SK-N-SH treated with all-trans-retinoic acid at 6 μM for 48 hours (cell line): ENCODE data around the gene CAAP1.
"Not testable (repeated sequence)": the region's sequence is repeated elsewhere in the genome, so short reads cannot be mapped to it uniquely, and the experiment has no call there.

Experiments
- ATAC-seq: fragments of 200-7000 bp; cut with Tn5 transposase; 3 replicates; pipeline ENCODE4 v1.9.1; 2020; ENCODE audit warnings: mild to moderate bottlenecking, moderate library complexity
- ARNTL ChIP-seq: fragments of 450-650 bp; formaldehyde crosslinking; IDR thresholded peaks from 2 replicates; pipeline ENCODE4 v1.5.0; 2020; ENCODE audit warnings: low read depth, mild to moderate bottlenecking, moderate library complexity, borderline replicate concordance
- BACH2 ChIP-seq: fragments of 250-450 bp; sonication (Bioruptor Pico); IDR thresholded peaks from 2 replicates; pipeline ENCODE4 v1.9.0; 2021; ENCODE audit warnings: mild to moderate bottlenecking, borderline replicate concordance
- CSRNP3 ChIP-seq: fragments of 250-450 bp; sonication (Bioruptor Pico); IDR thresholded peaks from 2 replicates; pipeline ENCODE4 v1.5.1; 2021; ENCODE audit warnings: mild to moderate bottlenecking, moderate library complexity
- ESRRG ChIP-seq: fragments of 250-450 bp; sonication (Bioruptor Pico); IDR thresholded peaks from 2 replicates; pipeline ENCODE4 v1.6.1; 2021; ENCODE audit warnings: mild to moderate bottlenecking
- OSR1 ChIP-seq: fragments of 250-450 bp; sonication (Bioruptor Pico); IDR thresholded peaks from 2 replicates; pipeline ENCODE4 v1.8.0; 2022; ENCODE audit warnings: moderate library complexity, mild to moderate bottlenecking, inconsistent platforms
- PPARA ChIP-seq: fragments of 250-450 bp; sonication (Bioruptor Pico); IDR thresholded peaks from 2 replicates; pipeline ENCODE4 v1.5.0; 2020; ENCODE audit warnings: mild to moderate bottlenecking, borderline replicate concordance
- RARB ChIP-seq: fragments of 250-450 bp; sonication (Bioruptor Pico); IDR thresholded peaks from 2 replicates; pipeline ENCODE4 v1.8.0; 2021; ENCODE audit warnings: mild to moderate bottlenecking, moderate library complexity
- SNAI2 ChIP-seq: fragments of 250-450 bp; sonication (Bioruptor Pico); IDR thresholded peaks from 2 replicates; pipeline ENCODE4 v1.5.0; 2020; ENCODE audit warnings: mild to moderate bottlenecking, moderate library complexity
- TCF4 ChIP-seq: fragments of 250-450 bp; sonication (Bioruptor Pico); IDR thresholded peaks from 2 replicates; pipeline ENCODE4 v1.8.0; 2021; ENCODE audit warnings: mild to moderate bottlenecking, moderate library complexity, borderline replicate concordance
- TOX ChIP-seq: fragments of 250-450 bp; sonication (Bioruptor Pico); IDR thresholded peaks from 2 replicates; pipeline ENCODE4 v1.8.0; 2021; ENCODE audit warnings: mild to moderate bottlenecking, moderate library complexity, borderline replicate concordance
- ZC3H10 ChIP-seq: fragments of 250-450 bp; sonication (Bioruptor Pico); IDR thresholded peaks from 2 replicates; pipeline ENCODE4 v1.5.1; 2021; ENCODE audit warnings: mild to moderate bottlenecking, moderate library complexity
- ZFP3 ChIP-seq: fragments of 250-450 bp; sonication (Bioruptor Pico); IDR thresholded peaks from 2 replicates; pipeline ENCODE4 v1.5.0; 2020; ENCODE audit warnings: mild to moderate bottlenecking, moderate library complexity
- ZFP30 ChIP-seq: fragments of 450-650 bp; formaldehyde crosslinking; IDR thresholded peaks from 2 replicates; pipeline ENCODE4 v1.5.0; 2022; ENCODE audit warnings: mild to moderate bottlenecking, moderate library complexity
- ZNF565 ChIP-seq: fragments of 450-650 bp; formaldehyde crosslinking; conservative IDR thresholded peaks from 2 replicates; pipeline ENCODE4 v1.5.0; 2020; ENCODE audit warnings: low read depth, mild to moderate bottlenecking, moderate library complexity
- ZNF70 ChIP-seq: fragments of 450-650 bp; formaldehyde crosslinking; IDR thresholded peaks from 2 replicates; pipeline ENCODE4 v1.5.0; 2020; ENCODE audit warnings: mild to moderate bottlenecking, moderate library complexity
- ZNF8 ChIP-seq: fragments of 450-650 bp; formaldehyde crosslinking; IDR thresholded peaks from 2 replicates; pipeline ENCODE4 v1.5.0; 2020; ENCODE audit warnings: mild to moderate bottlenecking, moderate library complexity
- TF ChIP-seq, protein P1 (sequence below): fragments of 250-450 bp; sonication (Bioruptor Pico); IDR thresholded peaks from 2 replicates; pipeline ENCODE4 v1.8.0; 2021; ENCODE audit warnings: low read depth, mild to moderate bottlenecking, moderate library complexity, borderline replicate concordance
- TF ChIP-seq, protein P2 (sequence below): fragments of 250-450 bp; sonication (Bioruptor Pico); IDR thresholded peaks from 2 replicates; pipeline ENCODE4 v1.8.0; 2020; ENCODE audit warnings: mild to moderate bottlenecking, moderate library complexity, borderline replicate concordance

The CAAP1 gene

DNA sequence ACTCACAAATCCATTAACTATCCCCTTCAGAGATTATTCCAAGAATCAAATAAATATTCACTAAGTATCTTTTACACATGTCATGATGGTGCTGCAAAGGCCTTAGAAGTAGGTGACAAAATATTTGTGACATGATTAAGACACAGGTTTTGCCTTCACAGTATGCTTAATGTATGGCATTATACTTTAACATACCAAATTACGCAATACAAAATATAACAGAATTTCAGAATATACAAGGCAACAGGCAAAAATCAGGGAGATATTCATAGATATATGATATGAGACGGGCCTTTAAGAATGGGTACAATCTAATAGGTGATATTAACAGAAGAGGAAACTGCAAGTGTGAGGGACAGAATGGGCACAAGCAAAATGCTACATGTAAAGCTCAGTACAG, 41.6 kb downstream of the CAAP1 start:
- no peak for TF ChIP-seq SNAI2 (CRISPR knock-in tag)
- no peak for TF ChIP-seq TOX (CRISPR knock-in tag)
- no peak for TF ChIP-seq ZNF8 (CRISPR knock-in tag)
- no peak for TF ChIP-seq BACH2 (CRISPR knock-in tag)
- TF ChIP-seq PPARA (CRISPR knock-in tag) = no peak
- TF ChIP-seq ARNTL = no peak
- TF ChIP-seq, protein P1, sequence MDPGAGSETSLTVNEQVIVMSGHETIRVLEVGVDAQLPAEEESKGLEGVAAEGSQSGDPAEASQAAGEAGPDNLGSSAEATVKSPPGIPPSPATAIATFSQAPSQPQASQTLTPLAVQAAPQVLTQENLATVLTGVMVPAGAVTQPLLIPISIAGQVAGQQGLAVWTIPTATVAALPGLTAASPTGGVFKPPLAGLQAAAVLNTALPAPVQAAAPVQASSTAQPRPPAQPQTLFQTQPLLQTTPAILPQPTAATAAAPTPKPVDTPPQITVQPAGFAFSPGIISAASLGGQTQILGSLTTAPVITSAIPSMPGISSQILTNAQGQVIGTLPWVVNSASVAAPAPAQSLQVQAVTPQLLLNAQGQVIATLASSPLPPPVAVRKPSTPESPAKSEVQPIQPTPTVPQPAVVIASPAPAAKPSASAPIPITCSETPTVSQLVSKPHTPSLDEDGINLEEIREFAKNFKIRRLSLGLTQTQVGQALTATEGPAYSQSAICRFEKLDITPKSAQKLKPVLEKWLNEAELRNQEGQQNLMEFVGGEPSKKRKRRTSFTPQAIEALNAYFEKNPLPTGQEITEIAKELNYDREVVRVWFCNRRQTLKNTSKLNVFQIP (CRISPR knock-in tag) = no peak
- no peak for TF ChIP-seq ZNF565
- no peak for TF ChIP-seq ZFP30 (CRISPR knock-in tag)
- TF ChIP-seq ZC3H10 = no peak
- no peak for TF ChIP-seq ESRRG (CRISPR knock-in tag)
- TF ChIP-seq, protein P2, sequence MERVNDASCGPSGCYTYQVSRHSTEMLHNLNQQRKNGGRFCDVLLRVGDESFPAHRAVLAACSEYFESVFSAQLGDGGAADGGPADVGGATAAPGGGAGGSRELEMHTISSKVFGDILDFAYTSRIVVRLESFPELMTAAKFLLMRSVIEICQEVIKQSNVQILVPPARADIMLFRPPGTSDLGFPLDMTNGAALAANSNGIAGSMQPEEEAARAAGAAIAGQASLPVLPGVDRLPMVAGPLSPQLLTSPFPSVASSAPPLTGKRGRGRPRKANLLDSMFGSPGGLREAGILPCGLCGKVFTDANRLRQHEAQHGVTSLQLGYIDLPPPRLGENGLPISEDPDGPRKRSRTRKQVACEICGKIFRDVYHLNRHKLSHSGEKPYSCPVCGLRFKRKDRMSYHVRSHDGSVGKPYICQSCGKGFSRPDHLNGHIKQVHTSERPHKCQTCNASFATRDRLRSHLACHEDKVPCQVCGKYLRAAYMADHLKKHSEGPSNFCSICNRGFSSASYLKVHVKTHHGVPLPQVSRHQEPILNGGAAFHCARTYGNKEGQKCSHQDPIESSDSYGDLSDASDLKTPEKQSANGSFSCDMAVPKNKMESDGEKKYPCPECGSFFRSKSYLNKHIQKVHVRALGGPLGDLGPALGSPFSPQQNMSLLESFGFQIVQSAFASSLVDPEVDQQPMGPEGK (CRISPR knock-in tag) = no peak

DNA sequence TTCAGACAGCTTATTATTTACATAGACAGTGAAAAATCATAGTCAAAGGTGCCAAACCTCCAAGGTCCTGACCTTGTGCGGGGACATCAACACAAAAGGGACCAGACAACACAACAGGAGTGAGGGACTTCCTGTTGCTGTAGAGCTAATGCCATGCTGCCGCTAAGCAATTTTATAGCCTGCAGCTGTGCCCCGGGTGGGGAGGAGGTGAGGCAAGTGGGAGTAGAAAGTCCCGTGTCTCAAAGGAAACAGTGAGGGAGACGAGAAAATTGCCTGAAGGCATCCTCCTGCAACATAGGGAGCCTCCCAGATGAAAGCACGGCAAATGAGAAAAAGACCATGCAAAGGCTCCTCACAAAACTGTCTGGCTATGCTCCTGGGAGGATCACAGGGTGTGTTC, 58.8 kb downstream of the CAAP1 start:
- TF ChIP-seq OSR1 (CRISPR knock-in tag) = no peak
- ATAC-seq = no peak

More for the DNA sequence above, 41.6 kb downstream of the CAAP1 start:
- ATAC-seq = no peak

DNA sequence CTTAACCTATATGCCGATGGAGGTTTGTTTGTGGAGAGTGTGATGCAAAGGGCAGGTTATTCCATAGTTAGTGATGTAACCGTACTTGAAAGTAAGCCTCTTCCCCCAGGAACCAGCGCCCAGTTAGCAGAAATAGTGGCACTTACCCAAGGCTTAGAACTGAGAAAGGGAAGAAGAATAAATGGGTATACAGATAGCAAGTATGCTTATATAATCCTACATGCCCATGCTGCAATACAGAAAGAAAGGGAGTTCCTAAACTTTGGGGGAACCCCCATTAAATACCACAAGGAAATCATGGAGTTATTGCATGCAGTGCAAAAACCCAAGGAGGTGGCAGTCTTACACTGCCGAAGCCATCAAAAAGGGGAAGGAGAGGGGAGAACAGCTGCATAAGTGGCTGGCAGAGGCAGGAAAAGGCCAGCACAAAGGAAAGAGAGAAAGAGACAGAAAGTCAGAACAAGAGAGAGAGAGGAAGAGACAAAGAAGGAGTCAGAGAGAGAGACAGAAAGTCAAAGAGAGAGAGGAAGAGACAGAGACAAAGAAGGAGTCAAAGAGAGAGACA, 64.1 kb downstream of the CAAP1 start:
- not testable (repeated sequence) for ATAC-seq

DNA sequence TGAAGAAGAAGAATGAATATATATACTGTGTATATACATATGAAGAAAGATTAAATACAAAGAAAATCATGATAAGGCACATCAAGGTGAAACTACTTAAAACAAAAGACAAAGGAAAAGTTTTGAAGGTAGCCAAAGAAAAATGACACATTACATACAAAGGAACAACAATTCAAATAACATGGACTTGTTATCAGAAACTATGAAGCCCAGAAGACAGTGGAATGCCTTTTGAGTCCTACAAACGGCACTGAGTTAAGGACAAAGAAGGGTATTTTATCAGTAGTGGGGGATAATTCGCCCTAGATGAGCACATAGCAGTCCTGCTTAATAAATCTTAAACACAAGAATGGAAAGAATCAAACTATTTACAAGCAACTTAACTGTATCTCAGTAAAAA, 77.8 kb downstream of the CAAP1 start:
- no peak for ATAC-seq
- TF ChIP-seq, protein P1 (CRISPR knock-in tag) = no peak
- no peak for TF ChIP-seq CSRNP3 (CRISPR knock-in tag)
- no peak for TF ChIP-seq ESRRG (CRISPR knock-in tag)
- no peak for TF ChIP-seq TCF4 (CRISPR knock-in tag)
- TF ChIP-seq ARNTL = no peak
- TF ChIP-seq, protein P2 (CRISPR knock-in tag) = no peak
- TF ChIP-seq PPARA (CRISPR knock-in tag) = no peak
- TF ChIP-seq TOX (CRISPR knock-in tag) = no peak
- no peak for TF ChIP-seq ZNF565
- no peak for TF ChIP-seq SNAI2 (CRISPR knock-in tag)
- no peak for TF ChIP-seq BACH2 (CRISPR knock-in tag)
- no peak for TF ChIP-seq ZC3H10

DNA sequence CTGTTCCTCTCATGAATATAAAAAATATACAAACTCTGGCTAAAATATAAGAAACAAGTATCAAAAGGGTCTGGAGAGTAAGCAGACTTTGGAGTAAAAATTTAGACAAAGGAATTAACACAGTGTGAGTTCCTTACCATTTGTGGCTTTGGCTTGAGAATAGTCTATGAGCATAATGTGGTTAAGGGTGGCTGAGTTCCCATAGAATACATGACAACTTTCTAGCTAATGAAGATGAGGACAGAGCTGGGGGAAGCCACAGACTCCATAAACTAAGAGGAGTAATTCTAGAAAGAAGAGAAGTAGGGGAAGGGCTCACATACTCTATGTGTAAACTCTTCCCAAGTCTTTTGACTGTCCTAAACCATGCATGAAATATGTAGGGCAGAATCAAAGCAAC, 79.4 kb downstream of the CAAP1 start:
- TF ChIP-seq ZFP3 (CRISPR knock-in tag) (no peak), CSRNP3 (CRISPR knock-in tag) (no peak), ZNF70 (CRISPR knock-in tag) (no peak), PPARA (CRISPR knock-in tag) (no peak), ESRRG (CRISPR knock-in tag) (no peak), BACH2 (CRISPR knock-in tag) (no peak), TCF4 (CRISPR knock-in tag) (no peak), RARB (CRISPR knock-in tag) (no peak), ZFP30 (CRISPR knock-in tag) (no peak), ZNF8 (CRISPR knock-in tag) (no peak)
- TF ChIP-seq, protein P2 (CRISPR knock-in tag) = no peak
- ATAC-seq = no peak
